Cardiac fibroblast (primary cell): ENCODE results near the gene AGAP5.
"Not testable (repeated sequence)": the region's sequence is repeated elsewhere in the genome, so short reads cannot be mapped to it uniquely, and the experiment has no call there.

Source experiments
- DNase-seq, 2 donors: peaks; one replicate each; pipeline versions ENCODE4 v3.0.0 to v3.0.0-alpha.2; 2010; ENCODE audit warnings: low read depth in 2 of 2
- H3K4me3 ChIP-seq, 2 donors: replicated peaks in 1 of 2; 1 replicate in 1 of 2; 2 replicates in 1 of 2; pipeline ENCODE4 v1.5.1; 2011; ENCODE audit warnings: low read depth in 2 of 2, low read length in 2 of 2, mild to moderate bottlenecking in 2 of 2, moderate library complexity in 1 of 2
- TF ChIP-seq, protein P1 (sequence below): IDR thresholded peaks from one replicate; pipeline ENCODE4 v1.5.1; 2011; ENCODE audit warnings: low read depth, mild to moderate bottlenecking, low read length, inconsistent platforms

Gene AGAP5

GRCh38 chr10:73723516-73723915, 25.6 kb upstream of the AGAP5 start:
- TF ChIP-seq, protein P1, sequence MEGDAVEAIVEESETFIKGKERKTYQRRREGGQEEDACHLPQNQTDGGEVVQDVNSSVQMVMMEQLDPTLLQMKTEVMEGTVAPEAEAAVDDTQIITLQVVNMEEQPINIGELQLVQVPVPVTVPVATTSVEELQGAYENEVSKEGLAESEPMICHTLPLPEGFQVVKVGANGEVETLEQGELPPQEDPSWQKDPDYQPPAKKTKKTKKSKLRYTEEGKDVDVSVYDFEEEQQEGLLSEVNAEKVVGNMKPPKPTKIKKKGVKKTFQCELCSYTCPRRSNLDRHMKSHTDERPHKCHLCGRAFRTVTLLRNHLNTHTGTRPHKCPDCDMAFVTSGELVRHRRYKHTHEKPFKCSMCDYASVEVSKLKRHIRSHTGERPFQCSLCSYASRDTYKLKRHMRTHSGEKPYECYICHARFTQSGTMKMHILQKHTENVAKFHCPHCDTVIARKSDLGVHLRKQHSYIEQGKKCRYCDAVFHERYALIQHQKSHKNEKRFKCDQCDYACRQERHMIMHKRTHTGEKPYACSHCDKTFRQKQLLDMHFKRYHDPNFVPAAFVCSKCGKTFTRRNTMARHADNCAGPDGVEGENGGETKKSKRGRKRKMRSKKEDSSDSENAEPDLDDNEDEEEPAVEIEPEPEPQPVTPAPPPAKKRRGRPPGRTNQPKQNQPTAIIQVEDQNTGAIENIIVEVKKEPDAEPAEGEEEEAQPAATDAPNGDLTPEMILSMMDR, result no peak
- no peak for DNase-seq

DNA sequence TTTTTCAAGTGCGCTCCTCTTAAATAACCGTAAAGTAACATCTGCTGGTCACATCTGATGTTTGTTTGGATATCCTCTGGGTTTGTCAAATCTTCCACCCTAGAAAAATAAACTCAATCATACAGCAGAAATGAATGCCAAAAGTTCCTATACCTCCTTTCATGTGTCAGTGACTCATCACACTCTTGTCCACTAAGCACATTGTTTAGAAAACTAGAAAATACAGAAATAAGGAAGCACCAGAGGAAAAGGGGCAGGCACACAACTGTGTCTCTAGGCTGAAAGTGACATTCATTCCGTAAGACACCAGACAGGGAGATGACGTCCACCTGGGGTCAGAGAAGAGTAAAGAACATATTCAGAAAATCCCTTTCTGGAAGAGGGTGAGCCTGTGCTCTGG, 22.7 kb upstream of the AGAP5 start:
- peak in 1 of 2 donors; percentile 27 for DNase-seq
- H3K4me3 ChIP-seq, result not testable (repeated sequence)

More at GRCh38 chr10:73723516-73723915, 25.6 kb upstream of the AGAP5 start:
- no peak overlapping the region for H3K4me3 ChIP-seq

- H3K4me3 ChIP-seq, result no peak overlapping the region
- TF ChIP-seq, protein P1, result no peak
- DNase-seq, result no peak
Measured at GRCh38 chr10:73717556-73717955, 19.6 kb upstream of the AGAP5 start.

DNA sequence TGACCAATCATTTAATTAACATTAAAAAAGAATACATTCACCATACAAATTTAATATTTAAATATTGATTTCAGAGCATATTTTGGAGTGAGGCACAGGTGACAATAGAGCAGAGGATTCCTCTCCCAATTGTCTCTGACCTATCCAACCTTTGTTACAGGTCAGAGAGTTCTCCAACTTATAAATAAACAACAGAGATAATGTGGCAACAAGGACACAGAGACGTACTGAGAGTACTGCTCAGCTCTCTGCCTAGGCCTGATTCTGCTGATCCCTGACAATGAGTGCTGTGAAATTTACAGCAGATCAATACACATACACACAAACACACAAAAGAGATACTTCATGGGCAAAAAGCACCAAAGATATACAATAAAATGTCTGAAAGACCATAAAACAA, 18.3 kb upstream of the AGAP5 start:
- no peak for DNase-seq
- TF ChIP-seq, protein P1, result no peak
- no peak overlapping the region for H3K4me3 ChIP-seq

- DNase-seq, H3K4me3 ChIP-seq: not testable (repeated sequence)
Measured at GRCh38 chr10:73715179-73716156, 17.6 kb upstream of the AGAP5 start.

DNA sequence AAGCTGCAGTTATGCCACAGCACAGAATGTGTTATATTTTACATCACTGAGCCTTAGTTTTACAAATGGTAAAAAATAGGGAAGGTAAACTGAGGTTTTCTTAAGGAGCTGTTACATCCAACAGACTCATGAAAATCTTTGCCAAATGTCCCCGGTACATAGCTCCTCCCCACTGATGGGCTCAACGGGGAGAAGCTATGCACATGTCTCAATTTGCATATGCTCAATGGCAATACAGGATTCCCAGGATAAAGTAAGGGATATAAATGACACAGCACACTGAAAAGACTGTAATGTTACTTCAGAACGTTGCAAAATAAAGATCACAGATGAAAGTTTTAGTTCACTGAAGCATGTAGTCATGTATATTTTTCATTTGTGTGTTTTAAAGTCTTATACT, 16.6 kb upstream of the AGAP5 start:
- DNase-seq, H3K4me3 ChIP-seq: not testable (repeated sequence)

GRCh38 chr10:73713912-73714311, 16.0 kb upstream of the AGAP5 start:
- not testable (repeated sequence) for H3K4me3 ChIP-seq
- peak; percentile 5 to 10 for DNase-seq

DNA sequence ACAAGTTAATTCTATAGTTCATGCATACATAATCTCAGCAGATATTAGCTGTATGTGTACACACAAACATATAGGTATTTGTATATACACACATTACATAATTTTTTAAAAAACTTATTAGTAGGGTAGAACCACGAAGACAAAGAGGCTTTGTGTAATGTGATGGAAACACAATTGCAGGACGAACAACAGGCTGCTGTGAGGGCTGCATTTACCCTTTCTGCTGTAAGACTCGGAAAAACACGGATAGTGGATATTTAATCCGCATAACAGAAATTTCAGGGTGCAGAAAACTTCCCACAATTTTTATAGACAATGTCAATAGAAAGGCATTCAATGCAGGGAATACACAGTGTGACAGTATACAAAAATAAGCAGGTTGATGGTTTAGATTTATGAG, 13.8 kb upstream of the AGAP5 start:
- DNase-seq, H3K4me3 ChIP-seq: not testable (repeated sequence)

DNA sequence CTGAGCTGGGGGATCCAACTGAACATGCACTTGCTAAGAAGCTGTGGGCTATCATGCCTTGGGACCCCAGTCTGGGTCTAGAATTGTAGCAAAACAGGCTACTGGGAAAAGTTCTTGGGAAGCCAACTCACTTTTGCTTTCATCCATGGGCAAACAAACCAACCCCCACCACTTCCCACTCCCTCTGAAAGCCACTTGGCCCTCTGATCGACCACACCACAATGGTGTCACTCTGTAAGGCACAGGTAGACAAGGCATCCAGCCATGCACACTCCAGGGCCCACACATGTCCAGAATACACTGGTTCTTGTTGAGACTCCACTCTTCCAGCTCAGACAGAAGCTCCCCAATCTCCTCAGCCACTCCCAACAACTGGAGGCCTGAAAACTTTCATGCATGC, 10.2 kb upstream of the AGAP5 start:
- not testable (repeated sequence) for H3K4me3 ChIP-seq, DNase-seq

GRCh38 chr10:73707628-73708027, 9.7 kb upstream of the AGAP5 start:
- DNase-seq, H3K4me3 ChIP-seq: not testable (repeated sequence)

DNA sequence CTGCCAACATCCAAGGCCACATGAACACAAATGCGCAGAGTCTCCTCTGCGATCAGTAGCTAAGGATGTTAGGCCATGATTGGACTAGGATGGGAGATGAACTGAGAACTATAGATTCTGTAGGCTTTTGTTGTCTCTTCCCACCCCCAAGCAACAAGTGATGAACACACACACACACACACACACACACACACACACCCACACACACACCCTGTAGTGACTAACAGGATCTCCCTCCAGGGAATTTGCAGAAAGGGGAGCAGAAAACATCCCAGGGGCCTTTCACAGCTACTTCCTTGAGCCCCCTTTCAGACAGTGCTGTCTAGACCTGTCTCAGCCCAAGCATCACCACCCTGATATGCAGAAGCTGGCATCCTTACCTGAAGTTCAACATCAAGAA, 8.6 kb upstream of the AGAP5 start:
- not testable (repeated sequence) for H3K4me3 ChIP-seq

DNA sequence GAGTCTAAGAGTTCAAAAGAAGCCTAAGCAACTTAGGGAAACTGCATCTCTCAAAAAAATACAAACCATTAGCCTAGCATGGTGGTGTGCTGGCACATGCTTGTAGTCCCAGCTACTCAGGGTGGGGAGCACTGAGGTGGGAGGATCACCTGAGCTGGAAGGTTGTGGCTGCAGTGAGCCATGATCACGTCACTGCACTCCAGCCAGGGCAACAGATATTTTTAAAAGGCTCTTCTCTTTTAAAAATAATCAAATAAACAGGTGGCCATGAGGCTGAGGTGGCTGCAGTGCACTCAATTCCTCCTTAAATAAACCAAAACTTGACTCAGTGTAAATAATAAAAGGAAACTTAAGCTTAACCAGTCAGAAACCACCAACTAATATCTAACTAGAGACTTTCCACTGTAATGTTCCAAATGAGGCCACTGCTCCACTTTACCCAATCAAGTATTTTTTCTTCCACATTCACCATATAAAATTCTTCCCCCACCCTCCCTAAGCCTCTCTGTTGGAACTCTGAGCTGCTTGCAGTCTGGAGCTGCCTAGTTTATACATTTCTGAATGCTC, 7.7 kb upstream of the AGAP5 start:
- DNase-seq, H3K4me3 ChIP-seq: not testable (repeated sequence)

More for the DNA sequence above, 8.6 kb upstream of the AGAP5 start:
- peak in 1 of 2 donors; percentile 10 for DNase-seq

DNA sequence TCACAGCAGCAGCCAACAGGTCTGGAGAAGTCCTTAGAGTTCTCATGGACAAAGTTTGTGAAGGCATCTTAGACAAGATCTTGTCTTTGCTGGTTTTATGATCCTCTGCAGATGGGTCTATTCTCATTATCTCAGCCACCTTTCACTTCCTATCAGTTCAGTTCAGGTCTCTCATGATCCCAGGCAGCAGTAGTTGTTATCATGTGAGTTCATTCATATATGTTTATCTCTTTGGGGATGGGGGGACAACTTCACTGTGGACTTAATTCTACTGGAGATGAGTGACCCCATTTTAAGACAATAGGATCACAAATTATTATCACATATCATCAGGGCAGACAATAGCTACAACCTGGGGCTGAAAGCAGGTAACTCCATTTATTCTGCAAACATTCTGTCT, 6.0 kb upstream of the AGAP5 start:
- DNase-seq, H3K4me3 ChIP-seq: not testable (repeated sequence)

DNA sequence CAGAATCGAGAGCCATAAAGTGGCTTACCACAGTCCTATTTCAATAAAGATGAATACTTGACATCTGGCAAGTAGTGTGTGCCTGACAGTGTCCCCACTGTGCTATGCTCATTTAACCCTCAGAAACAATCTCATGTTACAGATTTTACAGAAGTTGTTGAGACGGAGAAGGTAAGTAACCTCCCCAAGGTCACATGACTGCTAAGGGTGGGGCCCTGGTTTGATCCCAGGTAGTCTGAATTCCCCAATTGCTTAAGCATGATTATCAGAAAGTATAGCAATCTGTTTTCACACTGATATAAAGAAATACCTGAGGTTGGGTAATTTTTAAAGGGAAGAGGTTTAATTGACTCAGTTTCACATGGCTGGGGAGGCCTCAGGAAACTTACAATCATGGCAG, 910 bp upstream of the AGAP5 start:
- not testable (repeated sequence) for H3K4me3 ChIP-seq, DNase-seq

DNA sequence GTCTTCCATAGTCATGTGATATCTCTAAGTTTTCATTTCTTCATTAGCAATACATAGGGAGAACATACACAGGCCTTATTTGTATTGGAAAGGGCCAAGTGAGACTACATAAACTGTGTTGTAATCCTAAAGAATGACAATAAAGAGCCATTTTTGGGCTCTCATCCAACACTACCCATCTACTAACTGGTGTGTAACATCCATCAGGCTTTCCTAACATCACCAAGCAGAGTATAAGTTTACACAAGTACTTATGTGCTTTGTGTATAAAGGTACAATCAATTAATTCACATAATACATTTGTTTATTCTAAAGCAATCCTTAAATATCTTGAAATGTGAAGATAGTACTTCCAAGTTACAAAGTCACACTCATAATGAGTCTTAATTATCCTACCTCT, 2.6 kb downstream of the AGAP5 start:
- peak in 1 of 2 donors; percentile 33 for DNase-seq
- H3K4me3 ChIP-seq, result not testable (repeated sequence)
